ENCODE measurements around the gene ZNF783.
A peak's percentile ranks its signal among the peaks of the same experiment; 100 is the strongest.
"Not testable (repeated sequence)": the region's sequence is repeated elsewhere in the genome, so short reads cannot be mapped to it uniquely, and the experiment has no call there.

The ZNF783 gene

GRCh38 chr7:149300620-149301285 is 38.8 kb downstream of the ZNF783 start:
- no peak for DNase-seq (ENCODE audit: low spot score)

GRCh38 chr7:149302222-149302621 is 40.2 kb downstream of the ZNF783 start:
- DNase-seq (ENCODE audit: low spot score) = no peak

GRCh38 chr7:149302865-149303264 is 40.9 kb downstream of the ZNF783 start:
- no peak for DNase-seq (ENCODE audit: low spot score)

- no peak for DNase-seq (ENCODE audit: low spot score)
Observed at GRCh38 chr7:149304006-149304405, 42.0 kb downstream of the ZNF783 start.

- DNase-seq (ENCODE audit: low spot score) = no peak
Observed at GRCh38 chr7:149306854-149307253, 44.9 kb downstream of the ZNF783 start.

GRCh38 chr7:149307775-149308501 is 45.9 kb downstream of the ZNF783 start:
- no peak for DNase-seq (ENCODE audit: low spot score)

- DNase-seq (ENCODE audit: low spot score) = peak; percentile 28
Observed at GRCh38 chr7:149310113-149310836, 48.3 kb downstream of the ZNF783 start.

GRCh38 chr7:149310990-149311573 is 49.1 kb downstream of the ZNF783 start:
- DNase-seq (ENCODE audit: low spot score) = no peak

- no peak for DNase-seq (ENCODE audit: low spot score)
Observed at GRCh38 chr7:149313981-149314380, 52.0 kb downstream of the ZNF783 start.

- DNase-seq (ENCODE audit: low spot score) = no peak
Observed at GRCh38 chr7:149316606-149317005, 54.6 kb downstream of the ZNF783 start.

- no peak for DNase-seq (ENCODE audit: low spot score)
Observed at GRCh38 chr7:149317496-149317895, 55.5 kb downstream of the ZNF783 start.

- no peak for DNase-seq (ENCODE audit: low spot score)
Observed at GRCh38 chr7:149317986-149318672, 56.1 kb downstream of the ZNF783 start.

- DNase-seq (ENCODE audit: low spot score) = no peak
Observed at GRCh38 chr7:149319376-149319775, 57.4 kb downstream of the ZNF783 start.

- no peak for DNase-seq (ENCODE audit: low spot score)
Observed at GRCh38 chr7:149320313-149321124, 58.5 kb downstream of the ZNF783 start.

- not testable (repeated sequence) for DNase-seq (ENCODE audit: low spot score)
Observed at GRCh38 chr7:149321125-149321905, 59.3 kb downstream of the ZNF783 start.

GRCh38 chr7:149321978-149322541 is 60.1 kb downstream of the ZNF783 start:
- DNase-seq (ENCODE audit: low spot score) = no peak

GRCh38 chr7:149322737-149323136 is 60.7 kb downstream of the ZNF783 start:
- no peak for DNase-seq (ENCODE audit: low spot score)

GRCh38 chr7:149325248-149325647 is 63.3 kb downstream of the ZNF783 start:
- no peak for DNase-seq (ENCODE audit: low spot score)

- DNase-seq (ENCODE audit: low spot score) = no peak
Observed at GRCh38 chr7:149329265-149329664, 67.3 kb downstream of the ZNF783 start.

- DNase-seq (ENCODE audit: low spot score) = no peak
Observed at GRCh38 chr7:149329766-149330334, 67.9 kb downstream of the ZNF783 start.
